H1 (cell line): ENCODE results near the gene TBC1D25.

Experiments
- POLR2A ChIP-seq, 2 experiments: IDR thresholded peaks; 1 replicate in 1 of 2; 2 replicates in 1 of 2; pipeline ENCODE4 v1.6.1; 2011; ENCODE audit warnings: low read depth in 2 of 2, low read length in 2 of 2, mild to moderate bottlenecking in 2 of 2; ENCODE audit errors: control extremely low read depth in 1 of 2
- USF2 ChIP-seq: IDR thresholded peaks from 2 replicates; pipeline ENCODE4 v1.6.1; 2011; ENCODE audit warnings: low read length, improper control_type of control experiment

- TF ChIP-seq USF2 (no peak), POLR2A (IDR thresholded peaks at IDR 0.05; ENCODE audit: control extremely low read depth in 1 of 2, low read depth in 2 of 2, low read length in 2 of 2) (no peak)
Observed at GRCh38 chrX:48491809-48492208, 47.7 kb upstream of the TBC1D25 start.
